NCI-H1417 (cell line): Measurements from ENCODE around the gene CLCF1.

Experiments
- DNase-seq, 3 experiments: peaks; one replicate each; lab custom pipeline; 2025; lab: John Stamatoyannopoulos, UW

Gene CLCF1

GRCh38 chr11:67372993-67373647 is at the start of gene CLCF1:
Gene CLCF1 (minus strand): TSS chr11:67373598. CDS start chr11:67373539, 59 bp downstream.
- DNase-seq: peak in 2 of 3 experiments; percentile 56 to 58

GRCh38 chr11:67422891-67423290 is 49.5 kb upstream of the CLCF1 start:
- DNase-seq: no peak

GRCh38 chr11:67421430-67422031 is 48.1 kb upstream of the CLCF1 start:
- no peak for DNase-seq

- DNase-seq: peak; percentile 94 to 97 (median 97)
Observed at GRCh38 chr11:67420646-67421429, 47.4 kb upstream of the CLCF1 start.

- DNase-seq: no peak
Observed at GRCh38 chr11:67420147-67420645, 46.8 kb upstream of the CLCF1 start.

GRCh38 chr11:67419325-67420049 is 46.1 kb upstream of the CLCF1 start:
- DNase-seq: no peak

GRCh38 chr11:67418476-67419281 is 45.3 kb upstream of the CLCF1 start:
- DNase-seq: no peak

GRCh38 chr11:67417425-67417824 is 44.0 kb upstream of the CLCF1 start:
- DNase-seq: no peak

- DNase-seq: peak; percentile 10 to 57 (median 30)
Observed at GRCh38 chr11:67416416-67417335, 43.3 kb upstream of the CLCF1 start.

GRCh38 chr11:67415501-67416304 is 42.3 kb upstream of the CLCF1 start, which contains the start of gene CARNS1:
Gene CARNS1 (plus strand): TSS chr11:67415678. CDS start chr11:67416200, 522 bp downstream.
- DNase-seq: peak in 2 of 3 experiments; percentile 17 to 39

- DNase-seq: no peak
Observed at GRCh38 chr11:67413266-67413849, 40.0 kb upstream of the CLCF1 start.

- no peak for DNase-seq
Observed at GRCh38 chr11:67412495-67413179, 39.2 kb upstream of the CLCF1 start.

- no peak for DNase-seq
Observed at GRCh38 chr11:67411785-67412152, 38.4 kb upstream of the CLCF1 start.

GRCh38 chr11:67410984-67411784 is 37.8 kb upstream of the CLCF1 start:
- DNase-seq: peak in 1 of 3 experiments; percentile 45

GRCh38 chr11:67410369-67410831 is 37.0 kb upstream of the CLCF1 start:
- peak in 1 of 3 experiments; percentile 21 for DNase-seq

GRCh38 chr11:67409781-67410368 is 36.5 kb upstream of the CLCF1 start:
- peak in 2 of 3 experiments; percentile 49 to 53 for DNase-seq

- no peak for DNase-seq
Observed at GRCh38 chr11:67409261-67409666, 35.9 kb upstream of the CLCF1 start.
